KMS-11 (cell line): Measurements from ENCODE around the gene KRTAP20-1.
A peak's percentile ranks its signal among the peaks of the same experiment; 100 is the strongest.

ENCODE experiments used
- H2AFZ ChIP-seq: fragments of 200-600 bp; sonication (generic); 2 replicates; pipeline ENCODE4 v1.6.1; 2016; ENCODE audit warnings: antibody characterized with exemption, mixed run types, low read depth
- H3K27ac ChIP-seq: fragments of 200-600 bp; sonication (generic); 2 replicates; pipeline ENCODE4 v1.6.1; 2016; ENCODE audit warnings: mild to moderate bottlenecking, mixed run types
- H3K27me3 ChIP-seq: fragments of 200-600 bp; sonication (generic); 2 replicates; pipeline ENCODE4 v1.6.1; 2017; ENCODE audit warnings: mild to moderate bottlenecking, low read depth, mixed run types, moderate library complexity; ENCODE audit not compliant: insufficient read depth
- H3K36me3 ChIP-seq: fragments of 200-600 bp; sonication (generic); 2 replicates; pipeline ENCODE4 v1.6.1; 2017; ENCODE audit warnings: mild to moderate bottlenecking, mixed run types; ENCODE audit not compliant: insufficient read depth
- H3K4me1 ChIP-seq: fragments of 200-600 bp; sonication (generic); 2 replicates; pipeline ENCODE4 v1.6.1; 2016; ENCODE audit warnings: mild to moderate bottlenecking, low read depth, mixed run types; ENCODE audit not compliant: poor library complexity, severe bottlenecking
- H3K4me2 ChIP-seq: fragments of 200-600 bp; sonication (generic); 2 replicates; pipeline ENCODE4 v1.7.0; 2016; ENCODE audit warnings: mild to moderate bottlenecking, mixed run types
- H3K4me3 ChIP-seq: fragments of 200-600 bp; sonication (generic); IDR thresholded peaks from 2 replicates; pipeline ENCODE4 v1.6.1; 2017; ENCODE audit warnings: low read depth, low read length, mixed read lengths; ENCODE audit not compliant: insufficient read depth
- H3K79me2 ChIP-seq: fragments of 200-600 bp; sonication (generic); 2 replicates; pipeline ENCODE4 v1.6.1; 2016; ENCODE audit warnings: low read depth, mixed run types; ENCODE audit not compliant: insufficient read depth
- H3K9ac ChIP-seq: fragments of 200-600 bp; sonication (generic); 2 replicates; pipeline ENCODE4 v1.6.1; 2016; ENCODE audit warnings: mild to moderate bottlenecking, mixed run types
- H4K20me1 ChIP-seq: fragments of 200-600 bp; sonication (generic); 2 replicates; pipeline ENCODE4 v1.6.1; 2016; ENCODE audit warnings: mild to moderate bottlenecking, mixed run types; ENCODE audit not compliant: insufficient read depth
- CTCF ChIP-seq: fragments of 200-600 bp; sonication (generic); conservative IDR thresholded peaks from 2 replicates; pipeline ENCODE4 v1.6.1; 2017; ENCODE audit warnings: low read depth, mild to moderate bottlenecking, antibody characterized with exemption, low read length, moderate library complexity, mixed read lengths

Gene KRTAP20-1

GRCh38 chr21:30598802-30599201 lies 17.4 kb upstream of the KRTAP20-1 start, which contains the start of gene KRTAP6-2:
Gene KRTAP6-2, minus strand, starts transcription at chr21:30598902. Its CDS starts 28 bp downstream, at chr21:30598874.
- no peak within 1 kb of the TSS for H2AFZ ChIP-seq
- no peaks in the 10 kb centered on the region for H3K4me1 ChIP-seq
- no peak within 1 kb of the TSS for H3K4me2 ChIP-seq
- H3K79me2 ChIP-seq = no peaks in the 10 kb centered on the region
- no peak within 1 kb of the TSS for H3K9ac ChIP-seq
- H3K27me3 ChIP-seq = no peaks in the 10 kb centered on the region
- TF ChIP-seq CTCF = no peak
- H3K27ac ChIP-seq = no peak within 1 kb of the TSS
- no peaks in the 10 kb centered on the region for H4K20me1 ChIP-seq
- no peaks in the 10 kb centered on the region for H3K36me3 ChIP-seq
- no peak within 1 kb of the TSS for H3K4me3 ChIP-seq

GRCh38 chr21:30600787-30601186 lies 15.4 kb upstream of the KRTAP20-1 start, which contains the start of gene KRTAP22-1:
Gene KRTAP22-1, plus strand, starts transcription at chr21:30601087.
- no peaks in the 10 kb centered on the region for H4K20me1 ChIP-seq
- H3K4me3 ChIP-seq = no peak within 1 kb of the TSS
- H3K4me2 ChIP-seq = no peak within 1 kb of the TSS
- TF ChIP-seq CTCF = no peak
- no peak within 1 kb of the TSS for H2AFZ ChIP-seq
- no peaks in the 10 kb centered on the region for H3K4me1 ChIP-seq
- H3K27me3 ChIP-seq = no peaks in the 10 kb centered on the region
- no peak within 1 kb of the TSS for H3K9ac ChIP-seq
- no peaks in the 10 kb centered on the region for H3K79me2 ChIP-seq
- H3K36me3 ChIP-seq = no peaks in the 10 kb centered on the region
- H3K27ac ChIP-seq = no peak within 1 kb of the TSS

- Histone ChIP-seq H3K4me3 (no peak overlapping the region), H2AFZ (no peak overlapping the region), H3K9ac (no peak overlapping the region), H3K36me3 (no peaks in the 10 kb centered on the region), H3K27ac (no peak overlapping the region), H4K20me1 (no peaks in the 10 kb centered on the region), H3K4me1 (no peaks in the 10 kb centered on the region), H3K4me2 (no peak overlapping the region), H3K79me2 (no peaks in the 10 kb centered on the region), H3K27me3 (no peaks in the 10 kb centered on the region)
- TF ChIP-seq CTCF = no peak
These were observed 10.3 kb upstream of the KRTAP20-1 start for GRCh38 chr21:30605968-30606367.

- Histone ChIP-seq H4K20me1 (no peaks in the 10 kb centered on the region), H3K27ac (no peak overlapping the region), H3K79me2 (no peaks in the 10 kb centered on the region), H2AFZ (peak overlapping the region; percentile 3; the same call in 1 of the 2 replicates), H3K27me3 (no peaks in the 10 kb centered on the region), H3K4me3 (no peak overlapping the region), H3K4me1 (peaks cover 14% of the 10 kb centered on the region), H3K4me2 (peak overlapping the region; percentile 10; the same call in 1 of the 2 replicates), H3K36me3 (no peaks in the 10 kb centered on the region), H3K9ac (no peak overlapping the region)
- no peak for TF ChIP-seq CTCF
These were observed 4.1 kb upstream of the KRTAP20-1 start for GRCh38 chr21:30612132-30612531.
